Lower leg skin (tissue), 4 donors: ENCODE results near the gene BTBD1. TPM values are rescaled to one million over a fixed set of nuclear protein-coding genes. Genes with fewer than 3 reads are reported as not detected.
"Not testable (repeated sequence)": the region's sequence is repeated elsewhere in the genome, so short reads cannot be mapped to it uniquely, and the experiment has no call there.

Experiments used
- DNase-seq, 2 donors: peaks; one replicate each; pipeline ENCODE4 v3.0.0-alpha.2; 2019; ENCODE audit warnings: low spot score in 2 of 2
- H3K4me3 ChIP-seq: fragments of 200-600 bp; sonication (generic); 2 replicates; pipeline ENCODE4 v1.5.1; 2017; ENCODE audit warnings: mild to moderate bottlenecking, low read depth; ENCODE audit not compliant: poor library complexity, severe bottlenecking
- POLR2A ChIP-seq, 2 donors: fragments of 450-650 bp; IDR thresholded peaks; one replicate each; pipeline ENCODE4 v1.6.1; 2016 to 2017; ENCODE audit warnings: antibody characterized with exemption in 2 of 2, mild to moderate bottlenecking in 1 of 2, moderate library complexity in 1 of 2
- WGBS, 2 donors: methylation state at CpG; one replicate each; pipeline ENCODE4 v1.1.5; 2018; 5-methylcytosine and 5-hydroxymethylcytosine counted together
- intact Hi-C: fragments of 100-400 bp; cut with DNase I; formaldehyde crosslinking; loops from one replicate; pipeline ENCODE4 v1.15.0; 2023; ENCODE audit warnings: low total_unique reads
- total RNA-seq, 4 donors: library from RNA; depleted of rRNA; stranded (reverse); fragments of >200 nt; gene quantifications; one replicate each; pipeline ENCODE4 v1.1.0, GENCODE V29; 2016
- TF ChIP-seq, protein P1 (sequence below), 3 donors: fragments of 450-650 bp; IDR thresholded peaks; one replicate each; pipeline ENCODE4 v1.5.1; 2016; ENCODE audit warnings: antibody characterized with exemption in 3 of 3, mild to moderate bottlenecking in 3 of 3, moderate library complexity in 2 of 3

Gene BTBD1
- total RNA-seq, 4 donors from 2014 or later, result 46.2 to 57.5 (median 50.8) TPM

DNA sequence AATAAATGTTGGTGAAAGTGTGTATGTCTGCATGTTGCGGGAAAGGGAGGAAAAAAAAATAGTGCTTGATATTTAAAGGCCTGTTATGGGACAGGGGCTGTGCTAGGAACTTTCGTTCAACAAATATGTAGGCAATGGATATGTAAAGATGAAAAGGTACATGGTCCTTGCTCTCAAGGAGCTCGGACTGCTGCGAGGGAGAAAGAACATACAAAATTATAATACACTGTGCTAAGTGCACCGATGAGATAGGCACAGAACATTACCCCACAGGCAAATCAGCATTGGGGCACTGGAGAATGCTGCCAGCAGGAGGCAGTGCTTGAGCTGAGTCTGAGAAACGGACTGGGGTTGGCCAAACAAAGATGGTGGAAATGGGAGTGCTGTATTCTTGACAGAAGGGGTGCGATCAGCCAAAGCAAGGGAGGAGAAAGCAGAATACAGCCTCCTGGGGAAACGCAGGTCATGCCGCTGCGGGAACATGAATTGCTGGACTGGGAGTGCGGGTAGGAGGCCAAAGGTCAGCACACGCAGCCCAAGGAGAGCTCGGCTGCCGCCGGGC is 56.3 kb downstream of the BTBD1 start:
- TF ChIP-seq POLR2A (IDR thresholded peaks at IDR 0.05), result no peak
- TF ChIP-seq, protein P1, sequence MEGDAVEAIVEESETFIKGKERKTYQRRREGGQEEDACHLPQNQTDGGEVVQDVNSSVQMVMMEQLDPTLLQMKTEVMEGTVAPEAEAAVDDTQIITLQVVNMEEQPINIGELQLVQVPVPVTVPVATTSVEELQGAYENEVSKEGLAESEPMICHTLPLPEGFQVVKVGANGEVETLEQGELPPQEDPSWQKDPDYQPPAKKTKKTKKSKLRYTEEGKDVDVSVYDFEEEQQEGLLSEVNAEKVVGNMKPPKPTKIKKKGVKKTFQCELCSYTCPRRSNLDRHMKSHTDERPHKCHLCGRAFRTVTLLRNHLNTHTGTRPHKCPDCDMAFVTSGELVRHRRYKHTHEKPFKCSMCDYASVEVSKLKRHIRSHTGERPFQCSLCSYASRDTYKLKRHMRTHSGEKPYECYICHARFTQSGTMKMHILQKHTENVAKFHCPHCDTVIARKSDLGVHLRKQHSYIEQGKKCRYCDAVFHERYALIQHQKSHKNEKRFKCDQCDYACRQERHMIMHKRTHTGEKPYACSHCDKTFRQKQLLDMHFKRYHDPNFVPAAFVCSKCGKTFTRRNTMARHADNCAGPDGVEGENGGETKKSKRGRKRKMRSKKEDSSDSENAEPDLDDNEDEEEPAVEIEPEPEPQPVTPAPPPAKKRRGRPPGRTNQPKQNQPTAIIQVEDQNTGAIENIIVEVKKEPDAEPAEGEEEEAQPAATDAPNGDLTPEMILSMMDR (IDR thresholded peaks at IDR 0.05), result peak in 1 of 3 donors; percentile 23
- intact Hi-C loops, result no loop called here
- peak overlapping the region; percentile 91 for H3K4me3 ChIP-seq
- peak; percentile 69 to 91 for DNase-seq
- 7 to 9% methylated on average over 15 of the region's 15 CpGs for WGBS, 2 donors

DNA sequence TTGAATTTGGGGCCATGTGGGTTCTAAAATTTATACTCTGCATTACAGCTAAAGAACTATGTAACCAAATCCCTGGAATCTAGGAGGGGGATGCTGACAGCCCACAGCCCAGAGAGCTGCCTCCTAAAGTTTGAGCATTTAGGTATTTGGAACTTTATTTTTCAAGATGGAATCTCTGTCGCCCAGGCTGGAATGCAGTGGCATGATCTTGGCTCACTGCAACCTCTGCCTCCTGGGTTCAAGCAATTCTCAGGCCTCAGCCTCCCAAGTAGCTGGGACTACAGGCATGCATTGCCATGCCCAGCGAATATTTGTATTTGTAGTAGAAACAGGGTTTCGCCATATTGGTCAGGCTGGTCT is 66.4 kb downstream of the BTBD1 start:
- DNase-seq, result not testable (repeated sequence)

DNA sequence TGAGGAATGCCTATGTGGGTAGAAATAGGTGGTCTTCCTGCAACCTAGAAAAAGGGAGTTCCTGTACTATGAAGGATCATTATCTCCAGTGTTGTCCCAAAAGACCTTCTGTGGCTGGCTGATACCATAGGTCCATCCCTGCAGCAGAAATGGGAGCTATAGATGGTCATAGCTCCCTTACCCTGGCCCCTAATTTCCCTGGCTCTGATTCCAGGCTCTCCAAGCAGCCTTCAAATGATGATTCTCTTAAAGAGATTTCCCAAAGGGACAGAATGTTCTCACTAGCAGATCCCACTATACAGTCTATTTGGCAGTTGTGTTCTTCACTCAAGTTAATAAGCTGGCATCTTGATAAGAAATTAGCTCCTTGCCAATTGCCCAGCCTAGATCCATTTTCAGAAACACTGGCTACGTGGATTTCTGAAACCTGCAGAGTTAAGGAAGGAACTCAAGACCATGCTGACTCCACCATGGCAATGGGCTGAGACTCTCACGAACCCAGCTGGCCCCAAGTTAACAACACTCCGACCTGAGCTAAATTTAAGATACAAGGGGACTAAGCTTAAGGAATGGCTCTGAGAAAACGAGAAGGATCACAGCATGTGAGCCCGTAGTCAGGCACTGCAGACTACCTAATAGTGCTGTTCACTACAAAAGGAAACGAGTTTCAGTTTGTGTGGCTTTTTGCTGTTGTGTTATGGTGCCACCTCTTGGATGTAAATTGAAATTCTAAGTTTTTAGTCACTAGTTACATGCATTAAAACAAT is 67.0 kb downstream of the BTBD1 start:
- intact Hi-C loops, result loop anchor here (10.0 kb wide), 1 partner anchor 145 kb away; no protein-coding TSS in a partner anchor
- 7 to 10% methylated on average over 6 of the region's 6 CpGs for whole genome bisulfite sequencing, 2 donors
- H3K4me3 ChIP-seq, result no peak overlapping the region
- TF ChIP-seq, protein P1 (IDR thresholded peaks at IDR 0.05), result no peak
- TF ChIP-seq POLR2A (IDR thresholded peaks at IDR 0.05), result no peak
- no peak for DNase-seq

More for the DNA sequence above, 66.4 kb downstream of the BTBD1 start:
- intact Hi-C loops, result loop anchor here (10.0 kb wide), 1 partner anchor 146 kb away; no protein-coding TSS in a partner anchor
- H3K4me3 ChIP-seq, result not testable (repeated sequence)
- 88 to 94% methylated on average over 3 of the region's 3 CpGs for WGBS, 2 donors

DNA sequence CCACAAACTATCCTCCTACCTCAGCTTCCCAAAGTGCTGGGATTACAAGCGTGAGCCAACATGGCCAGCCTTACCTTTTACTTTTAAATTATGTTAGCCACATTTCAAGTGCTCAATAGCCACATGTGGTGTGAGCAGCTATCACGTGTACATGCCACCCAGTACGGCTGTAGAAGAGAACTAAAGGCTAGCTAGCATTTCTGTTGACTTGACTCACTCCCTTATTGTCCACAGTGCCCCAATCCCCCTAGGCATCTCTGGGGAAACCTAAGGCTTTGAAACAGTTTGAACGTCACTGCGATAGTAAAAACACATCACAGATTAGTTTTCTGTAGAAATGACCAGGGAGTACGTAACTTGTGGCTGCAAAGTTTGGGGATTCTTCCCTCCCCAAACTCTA is 67.6 kb downstream of the BTBD1 start:
- DNase-seq, result no peak
- intact Hi-C loops, result no loop called here
- 75 to 86% methylated on average over 6 of the region's 6 CpGs for WGBS, 2 donors
- H3K4me3 ChIP-seq, result no peak overlapping the region
- TF ChIP-seq, protein P1 (IDR thresholded peaks at IDR 0.05), result no peak
- no peak for TF ChIP-seq POLR2A (IDR thresholded peaks at IDR 0.05)

DNA sequence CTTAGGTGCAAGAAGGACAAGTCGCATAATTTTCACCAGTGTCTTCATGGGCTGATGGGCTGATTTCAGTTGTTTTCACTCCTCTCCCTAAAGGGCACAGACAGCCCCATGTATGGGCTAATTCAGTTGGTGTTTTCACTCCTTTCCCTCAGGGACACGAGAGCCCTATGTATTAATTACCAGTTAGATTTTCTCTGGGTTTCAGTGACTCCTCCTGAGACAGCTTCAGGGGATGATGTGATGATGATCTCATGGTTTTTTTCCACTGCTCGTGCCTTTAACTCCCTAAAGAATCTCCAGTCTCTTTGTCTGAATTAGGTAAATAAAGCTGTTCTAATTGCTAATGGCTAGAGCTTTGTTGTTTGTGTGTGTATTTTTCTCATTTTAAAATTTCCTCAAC is 71.1 kb downstream of the BTBD1 start:
- TF ChIP-seq POLR2A (IDR thresholded peaks at IDR 0.05), result no peak
- TF ChIP-seq, protein P1 (IDR thresholded peaks at IDR 0.05), result no peak
- DNase-seq, result no peak
- intact Hi-C loops, result no loop called here
- 51 to 55% methylated on average over 3 of the region's 3 CpGs for WGBS, 2 donors
- no peak overlapping the region for H3K4me3 ChIP-seq

DNA sequence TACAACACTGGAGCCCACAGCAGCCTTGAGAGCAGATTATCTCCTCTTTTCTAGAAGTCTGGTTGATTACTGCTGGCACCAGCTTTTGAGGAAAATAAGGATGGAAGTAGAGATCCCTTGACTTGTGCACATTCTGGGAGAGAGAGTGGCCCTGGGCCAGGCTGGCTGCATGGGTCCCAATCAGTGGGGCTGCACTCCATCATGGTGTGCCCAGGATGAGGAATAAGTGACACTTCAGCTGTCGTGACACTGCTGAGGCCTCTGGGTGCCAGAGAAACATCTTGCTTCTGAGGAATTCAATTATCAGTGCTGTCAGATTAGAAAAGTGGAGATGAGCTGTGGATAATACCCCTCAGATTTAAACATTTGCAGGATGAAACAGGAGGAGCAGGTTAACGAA is 72.0 kb downstream of the BTBD1 start:
- DNase-seq, result no peak
- H3K4me3 ChIP-seq, result no peak overlapping the region
- 84 to 85% methylated on average over 2 of the region's 2 CpGs for WGBS, 2 donors
- TF ChIP-seq POLR2A (IDR thresholded peaks at IDR 0.05), result no peak
- TF ChIP-seq, protein P1 (IDR thresholded peaks at IDR 0.05), result no peak
- intact Hi-C loops, result no loop called here
